ENCODE data around the gene LLPH.

DNA sequence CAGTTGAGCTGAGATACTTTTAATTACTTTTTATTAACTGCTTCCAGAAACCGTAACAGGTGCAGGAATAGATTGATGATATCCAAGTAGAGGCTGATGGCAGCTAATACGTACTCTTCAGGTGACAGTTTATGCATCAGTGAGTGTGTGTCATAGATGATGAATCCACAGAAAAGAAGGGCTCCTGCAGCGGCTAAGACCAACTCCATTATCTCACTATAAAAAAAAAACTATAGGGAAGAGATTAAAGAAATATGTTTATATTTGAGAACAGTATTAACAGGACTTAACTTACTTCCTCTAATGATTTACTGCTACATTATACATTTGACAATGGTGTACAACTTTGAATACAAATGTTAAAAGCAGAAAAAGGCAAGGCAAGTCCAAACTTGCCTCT, 7.4 kb upstream of the LLPH start:
- TF ChIP-seq EZH2 (IDR thresholded peaks at IDR 0.05; ENCODE audit: low read length): no peak
- TF ChIP-seq, protein P1, sequence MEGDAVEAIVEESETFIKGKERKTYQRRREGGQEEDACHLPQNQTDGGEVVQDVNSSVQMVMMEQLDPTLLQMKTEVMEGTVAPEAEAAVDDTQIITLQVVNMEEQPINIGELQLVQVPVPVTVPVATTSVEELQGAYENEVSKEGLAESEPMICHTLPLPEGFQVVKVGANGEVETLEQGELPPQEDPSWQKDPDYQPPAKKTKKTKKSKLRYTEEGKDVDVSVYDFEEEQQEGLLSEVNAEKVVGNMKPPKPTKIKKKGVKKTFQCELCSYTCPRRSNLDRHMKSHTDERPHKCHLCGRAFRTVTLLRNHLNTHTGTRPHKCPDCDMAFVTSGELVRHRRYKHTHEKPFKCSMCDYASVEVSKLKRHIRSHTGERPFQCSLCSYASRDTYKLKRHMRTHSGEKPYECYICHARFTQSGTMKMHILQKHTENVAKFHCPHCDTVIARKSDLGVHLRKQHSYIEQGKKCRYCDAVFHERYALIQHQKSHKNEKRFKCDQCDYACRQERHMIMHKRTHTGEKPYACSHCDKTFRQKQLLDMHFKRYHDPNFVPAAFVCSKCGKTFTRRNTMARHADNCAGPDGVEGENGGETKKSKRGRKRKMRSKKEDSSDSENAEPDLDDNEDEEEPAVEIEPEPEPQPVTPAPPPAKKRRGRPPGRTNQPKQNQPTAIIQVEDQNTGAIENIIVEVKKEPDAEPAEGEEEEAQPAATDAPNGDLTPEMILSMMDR (optimal IDR thresholded peaks at IDR 0.05 in 1 of 3, IDR thresholded peaks at IDR 0.05 in 1 of 3, conservative IDR thresholded peaks at IDR 0.05 in 1 of 3; ENCODE audit: extremely low read depth in 1 of 3, insufficient read depth in 2 of 3, low read length in 3 of 3): no peak
